Adrenal gland (tissue), 5 donors: ENCODE data around the gene TP53I11.

ENCODE experiments used
- CTCF ChIP-seq, 6 experiments: fragments of 450-650 bp in 4 of 6; fragments of 200-600 bp in 2 of 6; sonication (generic) in 1 of 6; IDR thresholded peaks; 1 replicate in 5 of 6; 2 replicates in 1 of 6; pipeline versions ENCODE4 v1.5.1 to v1.8.0; 2016 to 2021; ENCODE audit warnings: antibody characterized with exemption in 6 of 6, mild to moderate bottlenecking in 2 of 6, moderate library complexity in 1 of 6
- POLR2A ChIP-seq, 2 donors: fragments of 450-650 bp; IDR thresholded peaks; one replicate each; pipeline ENCODE4 v1.6.1; 2017; ENCODE audit warnings: antibody characterized with exemption in 2 of 2, mild to moderate bottlenecking in 2 of 2, moderate library complexity in 1 of 2
- donor health status: DM: no; HTN: no; CAD: no.

GRCh38 chr11:44982496-44983062, 31.9 kb upstream of the TP53I11 start:
- TF ChIP-seq CTCF (IDR thresholded peaks at IDR 0.05) (no peak), POLR2A (IDR thresholded peaks at IDR 0.05) (no peak)
